ENCODE measurements around the gene RXRA.

GRCh38 chr9:134286471-134287245 lies 39.6 kb upstream of the RXRA start:
- TF ChIP-seq POLR2A (IDR thresholded peaks at IDR 0.05; ENCODE audit: low read depth, low read length) (no peak), TAF1 (IDR thresholded peaks at IDR 0.05; ENCODE audit: low read depth, low read length) (no peak), POLR2AphosphoS5 (IDR thresholded peaks at IDR 0.05; ENCODE audit: low read depth, low read length) (no peak), SPI1 (IDR thresholded peaks at IDR 0.05; ENCODE audit: low read depth, low read length) (no peak), PAX5 (IDR thresholded peaks at IDR 0.05; ENCODE audit: insufficient read depth, low read length, severe bottlenecking) (no peak)

All from GM12891 (cell line).